ENCODE data around the gene NHLRC1. TPM values are rescaled to one million over a fixed set of nuclear protein-coding genes. Genes with fewer than 3 reads are reported as not detected.

The NHLRC1 gene
- total and polyA plus RNA-seq, 2 experiments from 2014 or later = 1.1 TPM

GRCh38 chr6:18117136-18117535 is 5.3 kb downstream of the NHLRC1 start:
- no peak overlapping the region for H3K27ac Mint-ChIP-seq
- peaks cover 5% of the 10 kb centered on the region; the same call in 1 of the 3 replicates for H3K9me3 Mint-ChIP-seq
- Histone ChIP-seq H3K4me3 (no peak overlapping the region), H3F3A (replicated peaks; ENCODE audit: low read depth) (0 out of 2 replicates have a peak, but pooled peaks cover 3% of the 10 kb centered on the region), H3K4me2 (no peak overlapping the region), H3K4me1 (ENCODE audit: insufficient read depth) (no peaks in the 10 kb centered on the region), H3K9me2 (ENCODE audit: insufficient read depth) (no peaks in the 10 kb centered on the region; the same call in 1 of the 2 replicates), H3K36me3 (ENCODE audit: insufficient read depth) (no peaks in the 10 kb centered on the region), H4K20me1 (replicated peaks; ENCODE audit: insufficient read depth) (no peaks in the 10 kb centered on the region), H3K79me2 (replicated peaks; ENCODE audit: insufficient read depth) (no peaks in the 10 kb centered on the region), H3K27me3 (ENCODE audit: insufficient read depth) (peaks cover 12% of the 10 kb centered on the region), H3K27ac (ENCODE audit: low read depth) (no peak overlapping the region), H2AFZ (no peak overlapping the region)
- no peak for TF ChIP-seq EZH2 (IDR thresholded peaks at IDR 0.05; ENCODE audit: low read depth, unreplicated experiment)
- TF ChIP-seq NANOG (IDR thresholded peaks at IDR 0.05; ENCODE audit: borderline replicate concordance) = no peak
- TF ChIP-seq, protein P1, sequence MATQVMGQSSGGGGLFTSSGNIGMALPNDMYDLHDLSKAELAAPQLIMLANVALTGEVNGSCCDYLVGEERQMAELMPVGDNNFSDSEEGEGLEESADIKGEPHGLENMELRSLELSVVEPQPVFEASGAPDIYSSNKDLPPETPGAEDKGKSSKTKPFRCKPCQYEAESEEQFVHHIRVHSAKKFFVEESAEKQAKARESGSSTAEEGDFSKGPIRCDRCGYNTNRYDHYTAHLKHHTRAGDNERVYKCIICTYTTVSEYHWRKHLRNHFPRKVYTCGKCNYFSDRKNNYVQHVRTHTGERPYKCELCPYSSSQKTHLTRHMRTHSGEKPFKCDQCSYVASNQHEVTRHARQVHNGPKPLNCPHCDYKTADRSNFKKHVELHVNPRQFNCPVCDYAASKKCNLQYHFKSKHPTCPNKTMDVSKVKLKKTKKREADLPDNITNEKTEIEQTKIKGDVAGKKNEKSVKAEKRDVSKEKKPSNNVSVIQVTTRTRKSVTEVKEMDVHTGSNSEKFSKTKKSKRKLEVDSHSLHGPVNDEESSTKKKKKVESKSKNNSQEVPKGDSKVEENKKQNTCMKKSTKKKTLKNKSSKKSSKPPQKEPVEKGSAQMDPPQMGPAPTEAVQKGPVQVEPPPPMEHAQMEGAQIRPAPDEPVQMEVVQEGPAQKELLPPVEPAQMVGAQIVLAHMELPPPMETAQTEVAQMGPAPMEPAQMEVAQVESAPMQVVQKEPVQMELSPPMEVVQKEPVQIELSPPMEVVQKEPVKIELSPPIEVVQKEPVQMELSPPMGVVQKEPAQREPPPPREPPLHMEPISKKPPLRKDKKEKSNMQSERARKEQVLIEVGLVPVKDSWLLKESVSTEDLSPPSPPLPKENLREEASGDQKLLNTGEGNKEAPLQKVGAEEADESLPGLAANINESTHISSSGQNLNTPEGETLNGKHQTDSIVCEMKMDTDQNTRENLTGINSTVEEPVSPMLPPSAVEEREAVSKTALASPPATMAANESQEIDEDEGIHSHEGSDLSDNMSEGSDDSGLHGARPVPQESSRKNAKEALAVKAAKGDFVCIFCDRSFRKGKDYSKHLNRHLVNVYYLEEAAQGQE (IDR thresholded peaks at IDR 0.05; ENCODE audit: unreplicated experiment) = no peak
- TF ChIP-seq, protein P2, sequence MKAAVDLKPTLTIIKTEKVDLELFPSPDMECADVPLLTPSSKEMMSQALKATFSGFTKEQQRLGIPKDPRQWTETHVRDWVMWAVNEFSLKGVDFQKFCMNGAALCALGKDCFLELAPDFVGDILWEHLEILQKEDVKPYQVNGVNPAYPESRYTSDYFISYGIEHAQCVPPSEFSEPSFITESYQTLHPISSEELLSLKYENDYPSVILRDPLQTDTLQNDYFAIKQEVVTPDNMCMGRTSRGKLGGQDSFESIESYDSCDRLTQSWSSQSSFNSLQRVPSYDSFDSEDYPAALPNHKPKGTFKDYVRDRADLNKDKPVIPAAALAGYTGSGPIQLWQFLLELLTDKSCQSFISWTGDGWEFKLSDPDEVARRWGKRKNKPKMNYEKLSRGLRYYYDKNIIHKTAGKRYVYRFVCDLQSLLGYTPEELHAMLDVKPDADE (IDR thresholded peaks at IDR 0.05) = no peak
- TF ChIP-seq STAT1 (IDR thresholded peaks at IDR 0.05; ENCODE audit: unreplicated experiment) = no peak
- no peak for TF ChIP-seq ZNF114 (CRISPR knock-in tag; IDR thresholded peaks at IDR 0.05)
- no peak for TF ChIP-seq CREB1 (CRISPR knock-in tag; IDR thresholded peaks at IDR 0.05; ENCODE audit: low read depth)
- TF ChIP-seq JUNB (IDR thresholded peaks at IDR 0.05; ENCODE audit: unreplicated experiment) = no peak
- no peak for TF ChIP-seq ZNF462 (CRISPR knock-in tag; IDR thresholded peaks at IDR 0.05)
- TF ChIP-seq CTCF (conservative IDR thresholded peaks at IDR 0.05; ENCODE audit: low read depth in 2 of 2) = no peak
- TF ChIP-seq POLR2AphosphoS5 (IDR thresholded peaks at IDR 0.05; ENCODE audit: low read depth) = no peak
- no peak for TF ChIP-seq ZNF331 (CRISPR knock-in tag; IDR thresholded peaks at IDR 0.05; ENCODE audit: low read depth)
- no peak for TF ChIP-seq EZH2phosphoT487 (IDR thresholded peaks at IDR 0.05; ENCODE audit: unreplicated experiment)
- H3K4me1 Mint-ChIP-seq = peaks cover 4% of the 10 kb centered on the region
- ATAC-seq (no peak), DNase-seq (ENCODE audit: low spot score) (no peak)
- no peaks in the 10 kb centered on the region; the same call in 2 of the 3 replicates for H3K36me3 Mint-ChIP-seq (ENCODE audit: low read depth)
- no peak overlapping the region for H3K4me3 Mint-ChIP-seq
- H3K27me3 Mint-ChIP-seq (ENCODE audit: insufficient read depth, low read depth, poor library complexity) = peaks cover 12% of the 10 kb centered on the region

All from GM23338 (cell line).